Neutrophil (primary cell): ENCODE data around the gene TBC1D24.
A peak's percentile ranks its signal among the peaks of the same experiment; 100 is the strongest.

Experiments used
- H3K27ac ChIP-seq: fragments of 200-600 bp; sonication (generic); 2 replicates; pipeline ENCODE4 v1.5.1; 2016; ENCODE audit warnings: mild to moderate bottlenecking, moderate library complexity
- H3K27me3 ChIP-seq: fragments of 200-600 bp; sonication (generic); 2 replicates; pipeline ENCODE4 v1.6.0; 2016; ENCODE audit warnings: mild to moderate bottlenecking
- H3K36me3 ChIP-seq: fragments of 200-600 bp; sonication (generic); 2 replicates; pipeline ENCODE4 v1.5.1; 2017
- H3K4me1 ChIP-seq, 2 experiments: fragments of 200-600 bp in 1 of 2; sonication (generic) in 1 of 2; 1 replicate in 1 of 2; 2 replicates in 1 of 2; pipeline versions ENCODE4 v1.5.1 to v1.6.1; 2013 to 2016; ENCODE audit warnings: low read depth in 1 of 2, low read length in 1 of 2, mild to moderate bottlenecking in 1 of 2, moderate library complexity in 1 of 2; ENCODE audit not compliant: control insufficient read depth in 1 of 2, insufficient read depth in 1 of 2
- H3K4me3 ChIP-seq, 2 experiments: fragments of 200-600 bp in 1 of 2; sonication (generic) in 1 of 2; 1 replicate in 1 of 2; 2 replicates in 1 of 2; pipeline ENCODE4 v1.5.1; 2013 to 2016; ENCODE audit warnings: low read depth in 1 of 2, low read length in 1 of 2, mild to moderate bottlenecking in 1 of 2, moderate library complexity in 1 of 2
- H3K9me3 ChIP-seq: fragments of 200-600 bp; sonication (generic); 2 replicates; pipeline ENCODE4 v1.5.1; 2016
- CTCF ChIP-seq: fragments of 200-600 bp; sonication (generic); IDR thresholded peaks from 2 replicates; pipeline ENCODE4 v1.5.1; 2016; ENCODE audit warnings: antibody characterized with exemption

Gene TBC1D24

GRCh38 chr16:2515180-2515851 is 40.4 kb downstream of the TBC1D24 start:
- Histone ChIP-seq H3K36me3 (peaks cover 11% of the 10 kb centered on the region), H3K27ac (peak overlapping the region; percentile 100), H3K4me1 (peaks cover 64 to 65% of the 10 kb centered on the region in 2 experiments), H3K4me3 (peak overlapping the region; percentile 73 to 96), H3K27me3 (no peaks in the 10 kb centered on the region), H3K9me3 (no peaks in the 10 kb centered on the region)
- TF ChIP-seq CTCF, result no peak

GRCh38 chr16:2516391-2517240 is 41.7 kb downstream of the TBC1D24 start:
- H3K9me3 ChIP-seq, result no peaks in the 10 kb centered on the region
- peak overlapping the region; percentile 100 for H3K27ac ChIP-seq
- peak overlapping the region; percentile 73 to 96 for H3K4me3 ChIP-seq
- H3K4me1 ChIP-seq, result peaks cover 73 to 75% of the 10 kb centered on the region in 2 experiments
- H3K27me3 ChIP-seq, result no peaks in the 10 kb centered on the region
- H3K36me3 ChIP-seq, result peaks cover 11% of the 10 kb centered on the region
- TF ChIP-seq CTCF, result no peak

GRCh38 chr16:2517954-2518605 is 43.2 kb downstream of the TBC1D24 start:
- peaks cover 20% of the 10 kb centered on the region for H3K36me3 ChIP-seq

GRCh38 chr16:2518823-2519710 is 44.1 kb downstream of the TBC1D24 start:
- Histone ChIP-seq H3K27me3 (no peaks in the 10 kb centered on the region), H3K9me3 (no peaks in the 10 kb centered on the region), H3K27ac (peak overlapping the region; percentile 100), H3K4me3 (peak overlapping the region; percentile 73 to 77), H3K36me3 (peaks cover 30% of the 10 kb centered on the region), H3K4me1 (peaks cover 74 to 78% of the 10 kb centered on the region in 2 experiments)
- no peak for TF ChIP-seq CTCF

More at GRCh38 chr16:2517954-2518605, 43.2 kb downstream of the TBC1D24 start:
- peaks cover 71 to 77% of the 10 kb centered on the region in 2 experiments for H3K4me1 ChIP-seq
- no peaks in the 10 kb centered on the region for H3K27me3 ChIP-seq
- H3K4me3 ChIP-seq, result peak overlapping the region; percentile 20 to 73
- no peak for TF ChIP-seq CTCF
- H3K27ac ChIP-seq, result peak overlapping the region; percentile 100
- H3K9me3 ChIP-seq, result no peaks in the 10 kb centered on the region

- H3K4me1 ChIP-seq, result peaks cover 79 to 83% of the 10 kb centered on the region in 2 experiments
- no peaks in the 10 kb centered on the region for H3K27me3 ChIP-seq
- peak overlapping the region; percentile 100 for H3K27ac ChIP-seq
- no peaks in the 10 kb centered on the region for H3K9me3 ChIP-seq
- H3K4me3 ChIP-seq, result peak overlapping the region; percentile 73 to 77
- H3K36me3 ChIP-seq, result peaks cover 33% of the 10 kb centered on the region
- TF ChIP-seq CTCF, result no peak
These were observed 44.8 kb downstream of the TBC1D24 start for GRCh38 chr16:2519711-2520080.
